ENCODE data around the gene CNOT9. TPM values are rescaled to one million over a fixed set of nuclear protein-coding genes. Genes with fewer than 3 reads are reported as not detected.

CNOT9 gene
- total and polyA plus RNA-seq, 3 donors from 2014 or later: 55.4 to 129 (median 118) TPM

DNA sequence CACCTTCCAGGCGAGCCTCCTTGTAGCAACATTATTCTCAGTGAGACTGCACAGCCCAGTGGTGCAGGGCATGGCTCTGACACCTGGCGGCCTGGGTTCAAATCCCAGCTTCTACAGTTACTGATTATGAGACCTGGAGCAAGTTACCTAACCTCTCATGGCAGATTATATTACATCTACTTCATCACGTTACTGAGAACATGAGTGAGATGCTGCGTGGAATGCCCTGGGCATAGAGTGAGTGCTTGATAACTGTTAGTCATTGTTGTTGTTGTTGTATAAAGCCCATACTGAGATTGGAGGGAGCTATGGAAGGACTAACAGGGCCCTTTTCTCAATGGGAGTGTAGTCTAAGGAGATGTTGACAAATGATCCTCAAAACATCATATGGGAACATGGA lies 57.7 kb downstream of the CNOT9 start:
- no peak overlapping the region for H3K4me3 ChIP-seq
- H3K9me3 ChIP-seq: no peaks in the 10 kb centered on the region
- no peaks in the 10 kb centered on the region for H3K36me3 ChIP-seq (ENCODE audit: low read depth, missing control alignments)
- no peaks in the 10 kb centered on the region for H3K4me1 ChIP-seq
- TF ChIP-seq CTCF (IDR thresholded peaks at IDR 0.05) (no peak), POLR2A (IDR thresholded peaks at IDR 0.05) (no peak)
- H3K27me3 ChIP-seq: no peaks in the 10 kb centered on the region
- 90 to 98% methylated on average over 4 of the region's 4 CpGs for WGBS, 2 donors
- no peak for DNase-seq
- no peak overlapping the region for H3K27ac ChIP-seq
- intact Hi-C loops (cut with DNase I; ENCODE audit: low total_unique reads): no loop called here

- H3K27ac ChIP-seq: no peak overlapping the region
- no peaks in the 10 kb centered on the region for H3K4me1 ChIP-seq
- 96 to 99% methylated on average over 4 of the region's 4 CpGs for WGBS, 2 donors
- no peak for DNase-seq
- intact Hi-C loops (cut with DNase I; ENCODE audit: low total_unique reads): no loop called here
- H3K9me3 ChIP-seq: no peaks in the 10 kb centered on the region
- no peak for TF ChIP-seq POLR2A (IDR thresholded peaks at IDR 0.05)
- TF ChIP-seq CTCF (IDR thresholded peaks at IDR 0.05): no peak
- H3K27me3 ChIP-seq: no peaks in the 10 kb centered on the region
- H3K4me3 ChIP-seq: no peak overlapping the region
- no peaks in the 10 kb centered on the region for H3K36me3 ChIP-seq (ENCODE audit: low read depth, missing control alignments)
Observed at GRCh38 chr2:218627939-218628338, 59.3 kb downstream of the CNOT9 start.

DNA sequence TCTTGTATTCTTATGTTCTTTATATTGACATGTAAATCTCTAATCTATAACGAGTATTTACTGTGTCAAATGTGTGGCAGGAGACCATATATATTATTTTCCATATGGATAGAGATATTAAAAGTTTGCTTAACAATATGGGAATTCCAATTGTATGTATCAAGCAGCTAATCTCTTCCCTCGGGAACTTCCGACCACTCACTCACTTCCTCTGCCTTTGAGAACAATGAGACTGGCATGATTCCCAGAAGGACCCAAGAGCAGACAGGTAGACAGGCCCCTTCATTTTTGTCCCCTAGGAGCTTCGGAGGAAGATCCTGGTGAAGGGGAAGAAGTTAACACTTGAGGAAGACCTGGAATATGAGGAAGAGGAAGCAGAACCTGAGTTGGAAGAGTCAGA lies 63.2 kb downstream of the CNOT9 start:
- TF ChIP-seq POLR2A (IDR thresholded peaks at IDR 0.05): no peak
- TF ChIP-seq CTCF (IDR thresholded peaks at IDR 0.05): no peak
- Histone ChIP-seq H3K9me3 (no peaks in the 10 kb centered on the region), H3K27ac (no peak overlapping the region), H3K4me1 (no peaks in the 10 kb centered on the region), H3K4me3 (no peak overlapping the region), H3K36me3 (ENCODE audit: low read depth, missing control alignments) (no peaks in the 10 kb centered on the region), H3K27me3 (no peaks in the 10 kb centered on the region)
- 69 to 79% methylated on average over 4 of the region's 4 CpGs for WGBS, 2 donors
- DNase-seq: no peak
- intact Hi-C loops (cut with DNase I; ENCODE audit: low total_unique reads): no loop called here

GRCh38 chr2:218635719-218636118 lies 67.1 kb downstream of the CNOT9 start:
- Histone ChIP-seq H3K9me3 (no peaks in the 10 kb centered on the region), H3K27me3 (no peaks in the 10 kb centered on the region), H3K36me3 (ENCODE audit: low read depth, missing control alignments) (no peaks in the 10 kb centered on the region), H3K27ac (no peak overlapping the region), H3K4me1 (no peaks in the 10 kb centered on the region), H3K4me3 (no peak overlapping the region)
- 90 to 94% methylated on average over 5 of the region's 5 CpGs for WGBS, 2 donors
- no peak for TF ChIP-seq POLR2A (IDR thresholded peaks at IDR 0.05)
- no peak for TF ChIP-seq CTCF (IDR thresholded peaks at IDR 0.05)
- DNase-seq: no peak
- intact Hi-C loops (cut with DNase I; ENCODE audit: low total_unique reads): no loop called here

- TF ChIP-seq POLR2A (IDR thresholded peaks at IDR 0.05) (no peak), CTCF (IDR thresholded peaks at IDR 0.05) (no peak)
- H3K4me1 ChIP-seq: no peaks in the 10 kb centered on the region
- no peaks in the 10 kb centered on the region for H3K27me3 ChIP-seq
- no peaks in the 10 kb centered on the region for H3K9me3 ChIP-seq
- no peak for DNase-seq
- 96 to 97% methylated on average over 18 of the region's 18 CpGs for WGBS, 2 donors
- no peaks in the 10 kb centered on the region for H3K36me3 ChIP-seq (ENCODE audit: low read depth, missing control alignments)
- intact Hi-C loops (cut with DNase I; ENCODE audit: low total_unique reads): no loop called here
- H3K27ac ChIP-seq: no peak overlapping the region
- no peak overlapping the region for H3K4me3 ChIP-seq
Observed at GRCh38 chr2:218638372-218638771, 69.7 kb downstream of the CNOT9 start.
